ENCODE measurements around the gene ST3GAL3.
A peak's percentile ranks its signal among the peaks of the same experiment; 100 is the strongest.

Gene ST3GAL3

DNA sequence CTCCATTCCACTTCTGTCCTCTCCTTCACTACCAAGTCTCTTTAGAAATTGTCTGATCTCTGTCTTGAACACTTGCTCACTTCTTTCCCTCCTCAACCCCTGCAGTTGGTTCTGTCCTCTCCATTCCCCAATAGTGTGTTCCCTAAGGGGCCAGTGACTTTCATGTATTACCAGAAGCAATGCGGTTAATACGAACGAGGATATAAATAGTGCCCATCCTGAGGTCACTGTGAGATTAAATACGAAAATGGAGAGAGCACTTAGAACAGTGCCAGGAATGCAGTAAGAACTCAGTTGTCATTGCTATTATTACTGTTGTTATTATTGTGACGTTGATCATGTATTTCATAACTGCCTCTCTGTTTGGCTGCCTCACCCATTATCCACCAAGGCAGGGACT, 173.3 kb downstream of the ST3GAL3 start:
- no peak for DNase-seq

DNA sequence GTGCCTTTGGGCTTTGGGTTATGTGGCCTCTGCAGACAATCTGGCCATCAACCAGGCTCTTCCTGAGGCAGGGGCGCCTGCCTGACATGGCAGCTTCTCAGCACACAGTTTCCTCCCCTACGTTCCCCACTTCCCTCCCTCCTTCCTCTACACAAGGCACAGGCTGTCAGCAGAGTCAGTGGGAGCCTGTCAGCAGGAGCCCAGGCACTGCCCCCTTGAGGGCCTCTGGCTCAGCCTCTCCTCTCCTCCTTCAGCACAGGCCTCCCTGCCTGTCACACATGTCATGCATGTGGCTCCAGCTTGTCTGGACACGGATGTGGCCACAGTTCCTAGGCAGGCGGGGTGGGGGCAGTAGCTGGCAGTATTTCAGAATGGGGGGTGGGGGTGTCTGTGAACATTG, 174.1 kb downstream of the ST3GAL3 start:
- DNase-seq, result no peak

DNA sequence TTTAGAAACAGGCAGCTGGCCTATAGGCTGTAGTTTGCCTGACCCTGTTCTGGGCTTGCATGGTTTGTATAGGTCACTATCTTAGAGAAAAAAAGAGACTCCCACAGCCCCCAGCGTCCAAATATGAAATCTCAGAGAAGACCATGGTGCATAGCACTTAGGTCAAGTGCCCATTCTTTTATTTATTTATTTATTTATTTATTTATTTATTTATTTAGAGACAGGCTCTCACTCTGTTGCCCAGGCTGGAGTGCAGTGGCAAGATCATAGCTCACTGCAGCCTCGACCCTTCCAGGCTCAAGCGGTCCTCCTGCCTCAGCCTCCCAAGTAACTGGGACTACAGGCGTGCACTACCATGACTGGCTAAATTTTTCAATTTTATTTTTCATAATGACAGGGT, 175.4 kb downstream of the ST3GAL3 start:
- DNase-seq, result no peak

DNA sequence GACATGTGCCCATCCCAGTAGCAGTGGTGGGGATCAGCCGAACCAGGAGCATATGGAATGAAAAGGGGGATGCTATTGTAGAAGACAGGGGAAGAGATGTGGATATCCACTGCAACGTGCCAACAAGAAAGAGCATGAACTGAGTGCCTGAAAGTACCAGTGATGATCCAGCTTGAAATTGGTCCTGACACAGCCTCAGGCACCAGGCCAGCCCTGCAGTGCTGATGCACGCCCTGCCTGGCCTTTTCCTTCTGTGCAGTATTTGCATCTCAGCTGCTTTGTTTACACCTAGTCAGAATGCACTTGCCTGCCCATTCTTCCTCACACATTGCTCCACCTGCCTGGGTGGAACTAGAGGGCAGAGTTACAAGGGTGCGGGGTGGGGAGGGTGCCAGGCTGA, 176.0 kb downstream of the ST3GAL3 start:
- peak; percentile 29 for DNase-seq

DNA sequence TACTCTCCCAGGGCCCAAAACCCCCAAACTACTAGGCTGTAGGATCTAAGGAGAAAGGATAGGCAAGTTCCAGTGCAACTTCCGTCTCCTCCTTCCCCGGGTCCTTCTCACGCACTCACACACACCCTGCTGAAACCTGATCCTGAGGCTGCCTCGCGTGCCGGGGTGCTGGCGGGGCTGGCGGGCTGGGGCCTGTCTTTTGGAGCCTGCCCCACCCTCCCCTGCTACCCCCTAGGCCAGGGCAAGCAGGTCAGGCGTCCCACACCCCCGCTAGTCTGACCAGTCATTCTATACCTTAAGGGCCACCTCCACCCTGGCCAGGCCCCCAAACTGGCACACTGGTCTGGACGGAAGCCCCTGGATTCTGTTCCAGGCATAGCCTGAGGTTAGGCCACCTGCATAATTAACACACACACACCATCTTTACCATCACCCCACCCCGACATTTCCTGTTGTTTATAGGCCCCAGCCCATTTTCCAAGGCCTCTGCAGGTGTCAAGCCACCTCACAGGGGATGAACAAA, 178.0 kb downstream of the ST3GAL3 start:
- no peak for DNase-seq

DNA sequence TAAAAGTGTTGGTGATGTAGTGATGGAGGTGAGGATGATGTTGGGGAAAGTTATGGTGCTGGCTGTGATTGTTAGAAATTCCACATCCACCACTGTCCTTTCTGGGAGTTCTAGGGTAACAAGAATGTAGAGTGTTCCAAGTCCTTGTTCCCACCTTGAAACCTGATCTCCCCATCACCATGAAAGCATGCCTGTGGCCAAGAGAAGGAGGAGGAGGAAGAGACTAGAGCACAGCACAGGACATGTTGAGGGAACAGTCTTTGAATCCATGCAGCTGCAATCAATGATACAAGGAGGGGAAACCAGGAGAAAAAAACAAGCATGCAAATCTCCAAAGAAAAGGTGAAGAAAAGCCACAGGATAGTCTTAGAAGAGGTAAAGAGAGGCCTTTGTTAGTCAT, 180.4 kb downstream of the ST3GAL3 start:
- no peak for DNase-seq

DNA sequence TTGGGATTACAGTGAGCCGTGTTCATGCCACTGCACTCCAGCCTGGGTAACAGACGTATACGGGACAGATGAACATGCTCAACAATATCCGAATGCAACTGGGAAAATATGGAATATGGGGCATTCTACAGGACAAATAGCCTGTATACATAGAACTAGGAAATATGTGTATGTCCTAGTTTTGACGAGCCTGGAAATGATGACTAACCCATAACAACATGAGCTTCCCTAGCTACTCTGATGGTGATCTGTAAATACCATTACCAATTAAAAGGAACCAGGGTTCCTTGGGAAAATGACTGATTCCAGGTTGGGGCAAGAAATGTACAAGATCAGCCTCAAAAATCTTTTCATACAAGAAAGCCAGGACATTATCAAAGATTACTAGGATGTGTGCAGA, 183.5 kb downstream of the ST3GAL3 start:
- DNase-seq, result no peak

DNA sequence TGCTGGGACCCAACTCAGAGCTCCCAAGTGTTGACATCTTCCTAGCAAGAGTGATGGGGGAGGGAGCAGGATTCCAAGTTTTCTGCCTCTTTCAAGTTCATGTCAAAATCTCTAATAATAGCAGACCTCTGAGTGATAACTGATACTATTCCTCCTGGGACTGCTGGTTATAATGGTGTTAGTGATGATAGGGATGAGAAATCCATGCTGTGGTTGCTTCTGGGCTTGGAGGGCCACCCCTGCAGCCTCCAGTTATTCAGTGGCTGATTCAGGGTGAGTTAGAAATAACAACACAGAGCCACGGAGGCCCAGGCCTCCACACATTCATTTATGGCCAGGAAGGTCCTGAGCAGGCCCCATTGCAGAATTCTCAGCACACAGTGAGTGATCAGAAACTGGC, 185.7 kb downstream of the ST3GAL3 start:
- DNase-seq, result no peak

DNA sequence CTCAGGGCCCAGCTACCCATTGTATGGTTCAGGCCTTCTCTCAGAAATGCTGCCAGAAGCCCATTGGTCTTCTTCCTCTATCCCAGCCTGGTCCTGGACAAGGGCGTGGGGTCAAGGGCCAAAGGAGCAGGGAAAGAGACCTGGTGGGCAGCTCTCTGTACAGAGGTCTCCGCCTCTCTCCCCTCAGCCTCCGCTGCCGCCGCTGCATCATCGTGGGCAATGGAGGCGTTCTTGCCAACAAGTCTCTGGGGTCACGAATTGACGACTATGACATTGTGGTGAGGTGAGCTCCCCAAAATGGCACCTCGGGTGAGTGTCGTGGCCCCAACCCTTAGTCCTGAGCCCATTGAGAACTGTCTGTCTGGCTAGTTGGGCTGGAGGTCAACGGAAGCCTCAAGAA, 191.6 kb downstream of the ST3GAL3 start:
- no peak for DNase-seq

DNA sequence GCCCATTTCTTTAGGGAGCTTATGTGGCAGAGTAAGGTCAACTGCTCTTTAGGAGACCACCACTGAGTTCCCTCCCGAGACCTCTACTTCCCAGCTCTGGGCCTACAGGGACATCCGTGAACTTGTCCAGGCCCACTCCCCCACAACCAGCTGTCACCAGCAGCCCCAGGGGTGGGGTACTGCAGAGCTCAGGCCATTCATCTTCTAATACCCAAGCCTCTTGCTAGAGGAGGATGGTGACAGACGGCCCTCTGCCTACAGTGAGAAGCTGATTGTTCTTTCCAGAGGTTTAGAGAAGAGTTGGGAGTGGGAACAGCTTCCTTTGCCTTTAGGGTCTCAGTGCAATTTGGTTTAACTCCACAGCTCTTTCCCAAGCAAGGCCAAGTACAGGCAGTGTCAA, 193.1 kb downstream of the ST3GAL3 start:
- DNase-seq, result no peak

DNA sequence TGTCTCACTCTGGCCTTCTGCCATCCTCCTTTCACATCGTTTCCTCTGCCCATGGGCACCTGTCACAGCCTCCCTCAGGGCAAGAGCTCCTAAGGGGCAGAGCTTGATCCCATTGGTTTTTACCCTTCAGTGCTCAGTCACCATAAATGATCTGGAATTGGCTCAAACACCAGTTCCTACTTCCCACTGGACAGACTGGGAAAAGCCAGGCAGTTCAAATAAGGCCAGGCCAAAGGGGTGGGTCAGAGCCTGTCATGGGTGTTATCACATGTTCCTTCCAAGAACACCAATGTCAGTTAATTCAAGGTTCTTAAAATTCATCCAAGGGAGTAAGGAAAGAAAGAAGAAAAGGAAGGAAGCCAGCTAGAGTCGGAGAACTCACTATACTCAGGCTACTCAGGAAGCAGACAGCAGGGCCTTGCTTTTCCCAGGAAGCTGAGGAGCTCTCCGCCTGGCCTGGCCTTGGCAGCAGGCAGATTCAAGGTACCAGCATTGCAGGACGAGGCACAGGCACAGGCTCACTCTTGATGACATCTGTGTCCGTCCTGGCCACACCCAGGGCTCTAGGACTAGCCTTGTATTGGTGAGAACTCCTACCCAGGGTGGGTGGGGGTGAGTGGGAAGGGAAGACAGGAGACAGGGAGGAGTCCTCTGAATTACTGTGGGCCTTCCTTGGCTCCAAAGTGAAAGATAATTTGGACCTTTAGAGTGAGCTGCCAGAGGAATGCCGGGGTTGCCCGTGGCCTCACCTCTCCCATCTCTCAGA, 194.0 kb downstream of the ST3GAL3 start:
- no peak for DNase-seq

DNA sequence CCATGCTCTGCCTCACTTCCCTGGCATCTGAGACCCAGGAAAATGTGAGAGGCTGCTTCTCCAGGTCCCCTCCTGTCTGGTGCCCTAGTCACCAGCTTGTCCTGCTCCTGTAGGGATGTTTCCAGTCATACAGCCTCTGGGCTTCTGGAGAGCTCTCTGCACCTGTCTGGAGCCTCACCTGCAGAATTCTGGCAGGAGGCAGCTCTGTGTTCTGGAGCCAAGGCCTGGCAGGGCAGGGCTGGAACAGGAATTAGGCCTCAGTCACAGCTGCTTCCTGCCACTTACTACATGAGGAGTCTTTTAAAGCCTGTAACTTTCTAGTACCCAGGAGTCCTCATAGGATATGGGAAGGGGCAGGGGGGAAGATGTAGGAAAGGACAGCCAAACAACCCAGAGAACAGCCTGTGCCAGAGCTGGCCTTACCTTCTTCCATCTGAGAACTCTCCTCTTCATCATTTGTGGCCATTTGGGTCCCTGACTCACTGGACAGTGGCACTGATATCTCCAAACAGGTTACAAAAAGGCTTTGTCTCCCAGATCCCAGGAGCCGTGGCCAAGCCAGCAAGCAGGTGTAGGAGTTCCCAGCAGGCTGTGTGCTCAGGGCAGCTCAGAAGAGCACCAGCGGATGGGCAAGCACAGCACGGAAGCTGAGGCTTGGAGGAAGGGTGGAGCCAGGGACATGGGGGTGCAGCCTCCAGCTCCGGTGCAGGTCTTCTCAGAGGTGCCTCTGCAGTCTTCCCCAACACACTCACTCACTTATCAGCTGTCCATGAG, 194.9 kb downstream of the ST3GAL3 start:
- no peak for DNase-seq

DNA sequence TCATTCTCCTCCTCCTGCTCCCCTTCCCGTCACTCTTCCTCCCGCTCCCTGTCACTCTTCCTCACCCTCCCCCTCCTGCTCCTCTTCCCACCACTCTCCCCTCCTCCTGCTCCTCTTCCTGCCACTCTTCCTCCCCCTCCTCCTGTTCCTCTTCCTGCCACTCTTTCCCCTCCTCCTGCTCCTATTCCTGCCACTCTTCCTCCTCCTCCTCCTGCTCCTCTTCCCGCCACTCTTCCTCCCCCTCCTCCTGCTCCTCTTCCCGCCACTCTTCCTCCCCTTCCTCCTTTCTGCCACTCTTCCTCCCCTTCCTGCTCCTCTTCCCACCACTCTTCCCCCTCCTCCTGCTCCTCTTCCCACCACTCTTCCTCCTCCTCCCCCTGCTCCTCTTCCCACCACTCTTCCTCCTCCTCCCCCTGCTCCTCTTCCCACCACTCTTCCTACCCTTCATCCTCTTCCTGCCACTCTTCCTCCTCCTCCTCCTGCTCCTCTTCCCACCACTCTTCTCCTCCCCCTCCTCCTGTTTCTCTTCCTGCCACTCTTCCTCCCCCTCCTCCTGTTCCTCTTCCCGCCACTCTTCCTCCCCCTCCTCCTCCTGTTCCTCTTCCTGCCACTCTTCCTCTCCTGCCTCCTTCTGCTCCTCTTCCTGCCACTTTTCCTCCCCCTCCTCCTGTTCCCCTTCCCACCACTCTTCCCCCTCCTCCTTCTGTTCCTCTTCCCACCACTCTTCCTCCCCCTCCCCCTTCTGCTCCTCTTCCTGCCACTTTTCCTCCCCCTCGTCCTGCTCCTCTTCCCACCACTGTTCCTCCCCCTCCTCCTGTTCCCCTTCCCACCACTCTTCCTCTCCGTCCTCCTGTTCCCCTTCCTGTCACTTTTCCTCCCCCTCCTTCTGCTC, 197.6 kb downstream of the ST3GAL3 start:
- DNase-seq, result no peak

DNA sequence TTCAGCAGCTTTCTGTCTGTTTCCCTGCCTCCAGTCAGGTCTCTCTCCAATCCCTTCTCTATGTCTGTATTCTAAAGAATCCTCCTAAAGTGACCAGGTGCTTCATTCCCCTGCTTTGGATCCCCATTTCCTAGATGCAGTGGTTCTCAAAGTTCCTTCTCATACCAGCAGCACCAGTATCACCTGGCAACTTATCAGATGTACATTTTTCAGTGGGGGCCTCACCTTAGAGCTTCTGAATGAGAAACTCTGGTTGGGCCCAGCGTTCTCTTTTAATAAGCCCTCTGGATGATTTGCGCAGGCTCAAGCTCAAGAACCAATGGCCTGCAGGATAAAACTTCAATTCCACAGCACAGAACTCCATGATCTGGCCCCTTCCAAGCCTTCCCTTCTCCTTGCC, 200.9 kb downstream of the ST3GAL3 start:
- DNase-seq, result no peak

DNA sequence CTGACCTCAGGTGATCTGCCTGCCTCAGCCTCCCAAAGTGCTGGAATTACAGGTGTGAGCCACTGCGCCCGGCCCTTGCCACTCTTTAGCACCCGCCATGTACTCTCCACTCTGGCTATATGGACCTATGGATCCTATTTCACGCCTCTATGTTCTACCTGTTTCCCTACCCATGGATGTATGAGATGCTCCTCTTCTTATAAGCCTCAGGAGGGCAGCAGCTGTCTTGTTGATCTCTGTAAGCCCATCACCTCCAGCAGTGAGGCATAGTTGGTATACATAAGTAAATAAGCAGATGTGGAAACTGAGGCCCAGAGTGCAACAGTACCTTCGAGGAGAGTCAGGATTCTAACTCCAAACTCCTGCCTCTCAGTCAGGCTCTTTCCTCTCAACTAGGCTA, 201.5 kb downstream of the ST3GAL3 start:
- DNase-seq, result no peak

DNA sequence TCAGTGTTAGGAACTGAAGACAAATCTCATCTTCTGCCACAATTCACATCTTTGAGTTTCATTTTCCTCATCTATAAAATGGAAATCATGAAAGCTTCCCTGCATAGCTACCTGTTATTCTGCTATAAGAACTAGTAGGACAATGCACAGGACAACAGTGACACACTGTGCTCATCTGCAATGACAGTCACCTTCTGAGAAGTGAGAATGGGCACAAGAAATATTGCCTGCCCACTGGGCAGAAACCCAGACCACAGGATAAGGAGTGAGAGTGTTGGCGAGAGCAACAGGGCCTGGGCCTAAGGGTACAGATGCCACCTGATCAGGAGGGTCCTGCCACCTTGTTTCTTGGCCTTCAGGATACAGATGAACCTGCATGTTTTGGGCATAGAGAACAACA, 203.0 kb downstream of the ST3GAL3 start:
- DNase-seq, result no peak

DNA sequence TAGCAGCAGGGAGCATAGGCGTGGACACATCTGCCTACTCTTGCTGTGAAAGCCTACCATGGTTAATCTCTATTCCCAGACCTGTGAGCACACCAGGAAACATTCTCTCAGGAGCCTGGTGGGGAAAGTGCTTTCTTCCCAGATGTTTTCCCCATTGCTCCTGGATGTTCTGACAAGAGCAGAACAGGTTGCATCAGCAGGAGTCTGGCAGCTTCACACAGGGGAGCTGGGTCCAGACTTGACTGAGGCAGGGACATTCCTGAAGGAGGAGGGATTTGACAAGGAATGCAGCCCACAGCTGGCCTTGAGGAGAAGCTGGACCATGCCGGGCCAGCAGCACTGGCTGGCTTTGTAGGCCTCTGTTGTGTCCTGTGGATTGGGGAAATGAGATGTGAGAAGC, 205.3 kb downstream of the ST3GAL3 start:
- DNase-seq, result no peak

DNA sequence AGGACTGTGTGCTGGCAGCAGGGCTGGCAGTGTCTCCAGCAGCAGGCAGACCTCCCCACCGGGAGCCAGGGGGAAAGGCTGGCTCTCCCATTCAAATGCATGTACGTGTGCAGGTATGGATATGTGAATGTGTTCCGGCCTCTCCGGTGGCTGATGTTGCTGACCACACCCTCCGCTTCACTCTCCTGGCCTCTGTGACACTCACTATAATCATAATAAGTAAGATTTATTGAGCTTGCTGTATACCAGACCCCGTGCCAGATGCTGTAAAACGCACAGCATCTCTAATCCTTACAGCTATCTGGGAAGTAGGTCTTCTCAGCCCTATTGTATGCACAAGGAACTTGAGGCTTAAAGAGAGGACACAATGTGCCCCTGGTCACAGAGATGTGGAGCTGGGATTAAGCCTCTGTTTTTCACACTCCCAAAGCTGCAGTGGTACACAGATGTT, 205.7 kb downstream of the ST3GAL3 start:
- no peak for DNase-seq

DNA sequence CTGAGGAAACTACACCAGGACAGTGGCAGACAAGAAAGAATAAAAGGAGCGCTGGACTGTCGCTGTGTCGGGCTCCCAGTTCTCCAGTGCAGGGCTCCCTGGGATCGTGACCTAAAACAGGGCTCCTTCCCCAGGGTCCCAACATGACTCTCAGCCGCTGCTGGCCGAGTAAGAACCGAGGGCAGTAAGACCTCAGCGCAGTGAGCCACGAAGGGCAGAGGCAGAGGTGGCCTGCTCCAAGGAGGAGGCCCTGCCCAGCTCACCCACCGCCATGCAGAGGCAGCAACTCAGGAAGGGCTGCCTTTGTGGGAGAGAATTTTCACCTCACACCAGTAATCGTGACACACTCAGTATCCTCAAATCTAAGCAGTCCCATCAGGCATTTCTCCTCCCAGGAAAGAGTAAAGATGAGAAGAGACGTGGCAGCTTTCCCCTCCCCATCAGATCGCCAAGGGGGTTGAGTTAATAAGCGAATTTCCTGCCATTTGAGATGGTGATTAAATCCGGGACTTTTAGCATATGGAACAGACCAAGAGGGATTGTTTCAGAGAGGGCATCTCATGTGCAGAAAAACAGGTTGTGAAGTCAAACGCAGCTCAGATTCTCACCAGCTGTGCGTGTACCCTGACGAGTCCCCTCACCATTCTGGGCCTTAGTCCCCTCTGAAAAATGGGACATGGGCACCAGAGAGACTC, 206.5 kb downstream of the ST3GAL3 start:
- DNase-seq, result no peak

DNA sequence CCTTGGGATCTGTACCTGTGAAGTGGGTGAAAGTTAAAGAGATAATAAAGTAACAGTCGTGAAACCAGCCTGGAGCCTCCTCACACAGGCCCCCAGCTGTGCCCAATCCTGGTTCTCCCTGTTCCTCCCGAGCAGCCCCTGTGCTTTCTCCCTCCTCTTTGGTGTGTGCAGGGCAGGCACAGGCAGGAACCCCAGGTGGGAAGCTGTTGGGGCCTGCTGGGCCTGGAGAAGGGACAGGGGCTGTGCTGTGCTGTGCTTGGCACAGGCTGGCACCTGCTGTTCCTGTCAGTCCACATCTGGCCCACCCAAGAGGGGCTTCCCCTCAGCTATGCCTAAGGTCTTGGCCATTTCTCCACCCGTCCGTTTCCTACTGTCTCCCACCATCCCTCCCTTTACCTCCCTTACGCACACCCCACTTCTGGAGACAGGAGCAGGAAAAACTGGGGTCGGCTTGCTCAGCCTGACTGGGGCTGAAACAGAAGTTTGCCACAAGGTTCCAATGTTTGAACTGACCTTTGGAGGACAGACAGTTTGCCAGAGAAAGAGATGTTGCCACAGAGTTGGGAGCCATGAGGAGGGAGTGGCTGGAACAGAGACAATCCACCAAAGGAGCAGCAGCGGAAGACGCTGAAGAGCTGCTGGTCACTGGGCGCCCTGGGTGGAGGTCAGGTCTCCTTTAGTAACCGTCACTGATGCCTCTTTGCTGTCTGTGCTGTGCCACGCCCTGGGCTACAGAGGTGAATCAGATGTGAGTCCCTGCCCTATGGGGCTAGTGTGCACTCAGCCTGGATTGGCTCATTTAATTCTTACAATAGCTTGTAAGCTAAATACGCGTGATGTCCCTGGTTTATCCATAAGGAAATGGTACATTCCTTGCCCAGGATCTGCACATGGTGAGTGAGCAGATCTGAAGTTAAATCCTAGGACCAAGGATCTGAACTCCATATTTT, 207.5 kb downstream of the ST3GAL3 start:
- DNase-seq, result no peak

DNA sequence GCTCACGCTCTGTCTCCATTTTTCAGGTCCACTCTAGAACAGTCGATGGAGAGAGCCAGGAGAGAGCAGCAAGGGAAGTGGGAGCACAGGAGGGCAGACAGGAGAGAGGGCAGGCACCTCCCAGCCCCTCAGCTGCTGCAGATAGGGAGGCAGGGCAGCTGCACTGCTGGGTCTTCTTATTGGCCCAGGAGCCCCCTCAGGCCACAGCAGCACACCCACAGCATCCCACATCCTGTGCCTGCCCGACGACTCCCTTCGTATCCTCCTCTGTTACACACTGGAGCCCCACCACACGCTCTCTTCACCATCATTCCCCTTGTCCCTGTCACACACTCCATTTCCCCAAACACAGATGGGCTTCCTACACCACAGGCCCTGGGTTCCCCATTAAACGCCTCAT, 212.6 kb downstream of the ST3GAL3 start:
- no peak for DNase-seq

Measured in NCI-H345 (cell line).